ENCODE measurements around the gene DR1.

DR1 gene

GRCh38 chr1:93394514-93394913, 48.8 kb downstream of the DR1 start:
- Histone ChIP-seq H3K36me3 (ENCODE audit: control insufficient read depth, insufficient read depth, low read length) (no peaks in the 10 kb centered on the region), H3K9me3 (ENCODE audit: control insufficient read depth, low read length) (no peaks in the 10 kb centered on the region), H3K4me1 (ENCODE audit: control insufficient read depth, insufficient read depth, low read length, poor library complexity, severe bottlenecking) (peaks cover 1% of the 10 kb centered on the region), H3K4me3 (ENCODE audit: extremely low read depth, insufficient read depth, low read length, poor library complexity, severe bottlenecking) (no peak overlapping the region), H3K27ac (ENCODE audit: low read depth, low read length, severe bottlenecking) (no peak overlapping the region)
- WGBS, 2 experiments (ENCODE audit: insufficient coverage in 2 of 2): 95 to 100% methylated on average over 1 of the region's 2 CpGs

GRCh38 chr1:93395195-93395594, 49.5 kb downstream of the DR1 start:
- Histone ChIP-seq H3K4me3 (ENCODE audit: extremely low read depth, insufficient read depth, low read length, poor library complexity, severe bottlenecking) (no peak overlapping the region), H3K9me3 (ENCODE audit: control insufficient read depth, low read length) (no peaks in the 10 kb centered on the region), H3K36me3 (ENCODE audit: control insufficient read depth, insufficient read depth, low read length) (no peaks in the 10 kb centered on the region), H3K4me1 (ENCODE audit: control insufficient read depth, insufficient read depth, low read length, poor library complexity, severe bottlenecking) (peaks cover 4% of the 10 kb centered on the region), H3K27ac (ENCODE audit: low read depth, low read length, severe bottlenecking) (no peak overlapping the region)
- WGBS, 2 experiments (ENCODE audit: insufficient coverage in 2 of 2): 79 to 86% methylated on average over 1 of the region's 1 CpG

GRCh38 chr1:93399781-93400180, 54.1 kb downstream of the DR1 start:
- H3K27ac ChIP-seq (ENCODE audit: low read depth, low read length, severe bottlenecking): no peak overlapping the region

GRCh38 chr1:93408203-93408602, 62.5 kb downstream of the DR1 start:
- H3K4me1 ChIP-seq (ENCODE audit: control insufficient read depth, insufficient read depth, low read length, poor library complexity, severe bottlenecking): no peaks in the 10 kb centered on the region
- 94 to 95% methylated on average over 2 to 4 of the region's 4 CpGs for WGBS, 2 experiments (ENCODE audit: insufficient coverage in 2 of 2)
- no peaks in the 10 kb centered on the region for H3K36me3 ChIP-seq (ENCODE audit: control insufficient read depth, insufficient read depth, low read length)
- no peak overlapping the region for H3K27ac ChIP-seq (ENCODE audit: low read depth, low read length, severe bottlenecking)
- no peak overlapping the region for H3K4me3 ChIP-seq (ENCODE audit: extremely low read depth, insufficient read depth, low read length, poor library complexity, severe bottlenecking)
- peaks cover 11% of the 10 kb centered on the region for H3K9me3 ChIP-seq (ENCODE audit: control insufficient read depth, low read length)

More at GRCh38 chr1:93399781-93400180, 54.1 kb downstream of the DR1 start:
- Histone ChIP-seq H3K4me1 (ENCODE audit: control insufficient read depth, insufficient read depth, low read length, poor library complexity, severe bottlenecking) (peaks cover 4% of the 10 kb centered on the region), H3K4me3 (ENCODE audit: extremely low read depth, insufficient read depth, low read length, poor library complexity, severe bottlenecking) (no peak overlapping the region), H3K36me3 (ENCODE audit: control insufficient read depth, insufficient read depth, low read length) (no peaks in the 10 kb centered on the region), H3K9me3 (ENCODE audit: control insufficient read depth, low read length) (no peaks in the 10 kb centered on the region)

- Histone ChIP-seq H3K4me3 (ENCODE audit: extremely low read depth, insufficient read depth, low read length, poor library complexity, severe bottlenecking) (no peak overlapping the region), H3K36me3 (ENCODE audit: control insufficient read depth, insufficient read depth, low read length) (no peaks in the 10 kb centered on the region), H3K27ac (ENCODE audit: low read depth, low read length, severe bottlenecking) (no peak overlapping the region), H3K4me1 (ENCODE audit: control insufficient read depth, insufficient read depth, low read length, poor library complexity, severe bottlenecking) (no peaks in the 10 kb centered on the region), H3K9me3 (ENCODE audit: control insufficient read depth, low read length) (peaks cover 11% of the 10 kb centered on the region)
- 0 to 60% methylated on average over 1 to 2 of the region's 2 CpGs for WGBS, 2 experiments (ENCODE audit: insufficient coverage in 2 of 2)
These were observed 65.3 kb downstream of the DR1 start for GRCh38 chr1:93411000-93411399.

- H3K9me3 ChIP-seq (ENCODE audit: control insufficient read depth, low read length): peaks cover under 1% of the 10 kb centered on the region
- H3K4me3 ChIP-seq (ENCODE audit: extremely low read depth, insufficient read depth, low read length, poor library complexity, severe bottlenecking): no peak overlapping the region
- WGBS, 2 experiments (ENCODE audit: insufficient coverage in 2 of 2): 95 to 96% methylated on average over 2 to 3 of the region's 3 CpGs
- H3K27ac ChIP-seq (ENCODE audit: low read depth, low read length, severe bottlenecking): no peak overlapping the region
- no peaks in the 10 kb centered on the region for H3K36me3 ChIP-seq (ENCODE audit: control insufficient read depth, insufficient read depth, low read length)
- no peaks in the 10 kb centered on the region for H3K4me1 ChIP-seq (ENCODE audit: control insufficient read depth, insufficient read depth, low read length, poor library complexity, severe bottlenecking)
These were observed 69.0 kb downstream of the DR1 start for GRCh38 chr1:93414749-93415148.

- Histone ChIP-seq H3K36me3 (ENCODE audit: control insufficient read depth, insufficient read depth, low read length) (no peaks in the 10 kb centered on the region), H3K9me3 (ENCODE audit: control insufficient read depth, low read length) (no peaks in the 10 kb centered on the region), H3K27ac (ENCODE audit: low read depth, low read length, severe bottlenecking) (no peak overlapping the region), H3K4me1 (ENCODE audit: control insufficient read depth, insufficient read depth, low read length, poor library complexity, severe bottlenecking) (no peaks in the 10 kb centered on the region), H3K4me3 (ENCODE audit: extremely low read depth, insufficient read depth, low read length, poor library complexity, severe bottlenecking) (no peak overlapping the region)
- WGBS, 2 experiments (ENCODE audit: insufficient coverage in 2 of 2): 94 to 96% methylated on average over 2 of the region's 3 CpGs
These were observed 69.6 kb downstream of the DR1 start for GRCh38 chr1:93415296-93415695.

- Histone ChIP-seq H3K36me3 (ENCODE audit: control insufficient read depth, insufficient read depth, low read length) (no peaks in the 10 kb centered on the region), H3K27ac (ENCODE audit: low read depth, low read length, severe bottlenecking) (no peak overlapping the region), H3K4me3 (ENCODE audit: extremely low read depth, insufficient read depth, low read length, poor library complexity, severe bottlenecking) (no peak overlapping the region), H3K4me1 (ENCODE audit: control insufficient read depth, insufficient read depth, low read length, poor library complexity, severe bottlenecking) (no peaks in the 10 kb centered on the region), H3K9me3 (ENCODE audit: control insufficient read depth, low read length) (no peaks in the 10 kb centered on the region)
- 94% methylated on average over 2 of the region's 2 CpGs; no CpG with 5 or more reads in 1 of the 2 experiments for WGBS, 2 experiments (ENCODE audit: insufficient coverage in 2 of 2)
These were observed 70.5 kb downstream of the DR1 start for GRCh38 chr1:93416183-93416582.
